H1 (cell line): ENCODE measurements around the gene BAHD1. TPM values are rescaled to one million over a fixed set of nuclear protein-coding genes. Genes with fewer than 3 reads are reported as not detected.

Experiments used
- CTCF ChIA-PET: fragments of 300-600 bp; sonication (Branson Sonifier 250); formaldehyde crosslinking; loops from one replicate; lab custom pipeline; 2021; ENCODE audit not compliant: partially characterized antibody; lab: Charles Lee
- POLR2A ChIA-PET: fragments of 300-600 bp; sonication (Branson Sonifier 250); formaldehyde crosslinking; loops from one replicate; lab custom pipeline; 2021; ENCODE audit warnings: inconsistent platforms; ENCODE audit not compliant: partially characterized antibody; lab: Charles Lee
- DNase-seq, 2 experiments: peaks; one replicate each; pipeline versions ENCODE4 v3.0.0 to v3.0.0-alpha.2; 2010 to 2022; ENCODE audit warnings: low spot score in 2 of 2, low read depth in 1 of 2, mixed read lengths in 1 of 2
- FAIRE-seq: peaks from 2 replicates; lab custom pipeline; 2011; peaks lifted over from hg19 to GRCh38; lab: Jason Lieb, UNC
- H2AFZ ChIP-seq: 2 replicates; pipeline ENCODE4 v1.8.1; 2012; ENCODE audit warnings: low read length, inconsistent platforms
- H2AK5ac ChIP-seq: 2 replicates; pipeline ENCODE4 v1.6.1; 2013; ENCODE audit warnings: low read depth, low read length
- H2BK120ac ChIP-seq: replicated peaks from 2 replicates; pipeline ENCODE3; 2013; ENCODE audit warnings: low read depth, low read length, inconsistent platforms
- H2BK12ac ChIP-seq: 2 replicates; pipeline ENCODE4 v1.6.1; 2013; ENCODE audit warnings: low read depth, low read length
- H2BK15ac ChIP-seq: 2 replicates; pipeline ENCODE4 v1.6.1; 2013; ENCODE audit warnings: low read length
- H2BK20ac ChIP-seq: 2 replicates; pipeline ENCODE4 v1.6.1; 2013; ENCODE audit warnings: low read length
- H2BK5ac ChIP-seq: 2 replicates; pipeline ENCODE4 v1.6.1; 2013; ENCODE audit warnings: low read depth, low read length
- H3K14ac ChIP-seq: 2 replicates; pipeline ENCODE4 v1.6.1; 2013; ENCODE audit warnings: inconsistent platforms; ENCODE audit not compliant: insufficient read length
- H3K18ac ChIP-seq: 2 replicates; pipeline ENCODE4 v1.6.1; 2013; ENCODE audit warnings: low read length; ENCODE audit errors: extremely low read depth
- H3K23ac ChIP-seq: 2 replicates; pipeline ENCODE4 v1.6.1; 2013; ENCODE audit warnings: inconsistent platforms; ENCODE audit not compliant: insufficient read length
- H3K23me2 ChIP-seq: 2 replicates; pipeline ENCODE4 v1.6.1; 2013; ENCODE audit warnings: low read depth, low read length
- H3K27ac ChIP-seq: 2 replicates; pipeline ENCODE4 v1.6.1; 2011; ENCODE audit warnings: low read depth, low read length, inconsistent platforms
- H3K27me3 ChIP-seq, 4 experiments: replicated peaks in 1 of 4; 1 replicate in 1 of 4; 2 replicates in 3 of 4; pipeline versions ENCODE4 v1.6.1 to v1.8.1; 2011 to 2013; ENCODE audit warnings: low read length in 3 of 4, mild to moderate bottlenecking in 3 of 4, inconsistent platforms in 2 of 4, mixed read lengths in 2 of 4, moderate library complexity in 1 of 4; ENCODE audit not compliant: control insufficient read depth in 3 of 4, insufficient read depth in 3 of 4; ENCODE audit errors: extremely low read depth in 1 of 4
- H3K36me3 ChIP-seq, 4 experiments: 2 replicates each; pipeline versions ENCODE4 v1.6.1 to v1.8.1; 2011 to 2013; ENCODE audit warnings: mild to moderate bottlenecking in 4 of 4, low read length in 3 of 4, moderate library complexity in 2 of 4, control low read depth in 1 of 4, inconsistent platforms in 1 of 4; ENCODE audit not compliant: insufficient read depth in 4 of 4, control insufficient read depth in 2 of 4
- H3K4ac ChIP-seq: replicated peaks from 2 replicates; pipeline ENCODE3; 2013; ENCODE audit warnings: low read length, low read depth, mixed read lengths, inconsistent platforms; ENCODE audit not compliant: insufficient read length
- H3K4me1 ChIP-seq, 4 experiments: replicated peaks in 1 of 4; 1 replicate in 1 of 4; 2 replicates in 3 of 4; pipeline versions ENCODE4 v1.6.1 to v1.8.1; 2011 to 2013; ENCODE audit warnings: low read length in 3 of 4, inconsistent platforms in 2 of 4, mixed read lengths in 1 of 4; ENCODE audit not compliant: insufficient read depth in 4 of 4, control insufficient read depth in 3 of 4
- H3K4me2 ChIP-seq, 2 experiments: 2 replicates each; pipeline versions ENCODE4 v1.6.1 to v1.8.1; 2011 to 2013; ENCODE audit warnings: low read depth in 2 of 2, low read length in 2 of 2, control low read depth in 1 of 2, inconsistent platforms in 1 of 2, mild to moderate bottlenecking in 1 of 2; ENCODE audit not compliant: insufficient read depth in 1 of 2
- H3K4me3 ChIP-seq, 4 experiments: fragments of 200-600, 300-600 bp in 1 of 4; sonication (generic), shearing (Covaris generic), sonication (Bioruptor Twin) in 1 of 4; 2 replicates each; pipeline versions ENCODE4 v1.5.1 to v1.8.1; 2011 to 2016; ENCODE audit warnings: low read length in 4 of 4, low read depth in 3 of 4, control low read depth in 2 of 4, inconsistent platforms in 2 of 4, mild to moderate bottlenecking in 2 of 4, mixed read lengths in 1 of 4, moderate library complexity in 1 of 4; ENCODE audit not compliant: insufficient read depth in 2 of 4; ENCODE audit errors: extremely low read depth in 1 of 4
- H3K56ac ChIP-seq: replicated peaks from 2 replicates; pipeline ENCODE3; 2013; ENCODE audit warnings: low read depth, mild to moderate bottlenecking, mixed read lengths, low read length, inconsistent platforms; ENCODE audit not compliant: insufficient read length
- H3K79me1 ChIP-seq: 2 replicates; pipeline ENCODE4 v1.6.1; 2013; ENCODE audit warnings: low read depth, low read length, control low read depth
- H3K79me2 ChIP-seq, 2 experiments: 2 replicates each; pipeline versions ENCODE4 v1.6.1 to v1.8.1; 2012 to 2013; ENCODE audit warnings: low read length in 2 of 2, mild to moderate bottlenecking in 2 of 2, inconsistent platforms in 1 of 2; ENCODE audit not compliant: insufficient read depth in 2 of 2, control insufficient read depth in 1 of 2
- H3K9ac ChIP-seq, 4 experiments: replicated peaks in 1 of 4; 1 replicate in 1 of 4; 2 replicates in 3 of 4; pipeline versions ENCODE4 v1.6.1 to v1.8.1; 2011 to 2013; ENCODE audit warnings: low read depth in 3 of 4, low read length in 3 of 4, control low read depth in 2 of 4, mild to moderate bottlenecking in 2 of 4, moderate library complexity in 2 of 4, inconsistent platforms in 1 of 4; ENCODE audit errors: extremely low read depth in 1 of 4
- H3K9me3 ChIP-seq, 2 experiments: 2 replicates each; pipeline versions ENCODE4 v1.6.1 to v1.8.1; 2012 to 2013; ENCODE audit warnings: mild to moderate bottlenecking in 2 of 2, moderate library complexity in 2 of 2, control low read depth in 1 of 2, inconsistent platforms in 1 of 2, low read depth in 1 of 2, low read length in 1 of 2, mixed read lengths in 1 of 2; ENCODE audit not compliant: insufficient read depth in 2 of 2
- H4K20me1 ChIP-seq, 2 experiments: replicated peaks in 1 of 2; 2 replicates each; pipeline versions ENCODE3 to v1.8.1; 2011 to 2013; ENCODE audit warnings: inconsistent platforms in 2 of 2, low read length in 2 of 2, mild to moderate bottlenecking in 1 of 2; ENCODE audit not compliant: insufficient read depth in 2 of 2, control insufficient read depth in 1 of 2
- H4K5ac ChIP-seq: 2 replicates; pipeline ENCODE4 v1.6.1; 2013; ENCODE audit warnings: low read length, low read depth, mixed read lengths, inconsistent platforms; ENCODE audit not compliant: insufficient read length
- H4K8ac ChIP-seq: 2 replicates; pipeline ENCODE4 v1.8.0; 2013; ENCODE audit warnings: mild to moderate bottlenecking, moderate library complexity, low read length, inconsistent platforms; ENCODE audit not compliant: insufficient read depth; ENCODE audit errors: extremely low read depth
- H4K91ac ChIP-seq: replicated peaks from 2 replicates; pipeline ENCODE3; 2013; ENCODE audit warnings: low read length, mixed read lengths, inconsistent platforms; ENCODE audit not compliant: insufficient read length
- CEBPB ChIP-seq: IDR thresholded peaks from 2 replicates; pipeline ENCODE4 v1.6.1; 2012; ENCODE audit warnings: low read depth, low read length
- CREB1 ChIP-seq: IDR thresholded peaks from 2 replicates; pipeline ENCODE4 v1.6.1; 2012; ENCODE audit warnings: inconsistent platforms
- EP300 ChIP-seq, 2 experiments: IDR thresholded peaks; 1 replicate in 1 of 2; 2 replicates in 1 of 2; pipeline ENCODE4 v1.6.1; 2011 to 2012; ENCODE audit warnings: low read depth in 2 of 2, low read length in 2 of 2, mild to moderate bottlenecking in 2 of 2, borderline replicate concordance in 1 of 2, inconsistent platforms in 1 of 2, moderate library complexity in 1 of 2
- FOSL1 ChIP-seq: IDR thresholded peaks from 2 replicates; pipeline ENCODE4 v1.6.1; 2011; ENCODE audit warnings: mild to moderate bottlenecking, low read depth, low read length, moderate library complexity; ENCODE audit not compliant: insufficient read depth
- JUN ChIP-seq: IDR thresholded peaks from 2 replicates; pipeline ENCODE4 v1.6.1; 2011; ENCODE audit warnings: low read depth, mild to moderate bottlenecking, improper control_type of control experiment, low read length
- SAP30 ChIP-seq: fragments of 300-600 bp; sonication (generic); IDR thresholded peaks from 2 replicates; pipeline ENCODE4 v1.7.1; 2012; ENCODE audit warnings: low read length, moderate library complexity, mild to moderate bottlenecking, inconsistent platforms; ENCODE audit not compliant: insufficient read depth, insufficient replicate concordance
- SIN3A ChIP-seq, 2 experiments: IDR thresholded peaks in 1 of 2; conservative IDR thresholded peaks in 1 of 2; 2 replicates each; pipeline ENCODE4 v1.6.1; 2011 to 2012; ENCODE audit warnings: low read length in 2 of 2, improper control_type of control experiment in 1 of 2, low read depth in 1 of 2, mild to moderate bottlenecking in 1 of 2
- WGBS, 2 experiments: shearing (Covaris generic) in 1 of 2; methylation state at CpG; one replicate each; pipeline versions ENCODE4 v1.1.6 to v1.1.7; 2013 to 2015; ENCODE audit warnings: low lambda C conversion rate in 2 of 2, mixed read lengths in 2 of 2, inconsistent platforms in 1 of 2, low coverage in 1 of 2, missing lambda C conversion rate in 1 of 2; ENCODE audit not compliant: insufficient replicate concordance in 2 of 2, insufficient coverage in 1 of 2, insufficient read length in 1 of 2; ENCODE audit errors: extremely low coverage in 1 of 2, missing lambda C conversion rate in 1 of 2; 5-methylcytosine and 5-hydroxymethylcytosine counted together
- polyA plus RNA-seq, 7 experiments: library from polyadenylated mRNA; depleted of rRNA in 3 of 7; stranded (reverse) in 5 of 7; unstranded in 2 of 7; fragments of >200 nt in 5 of 7; fragments of 200-250 nt in 2 of 7; gene quantifications; 1 replicate in 5 of 7; 2 replicates in 1 of 7; 4 replicates in 1 of 7; pipeline versions ENCODE4 v1.2.1 to v1.2.3, GENCODE V29; 2011 to 2013; ENCODE audit warnings: missing spikeins in 2 of 7, mixed read lengths in 2 of 7
- total RNA-seq: library from RNA; stranded (reverse); fragmentation: NEBNext Ultra II Directional; extraction: Animal tissue kit (Norgen Biotek cat#: 25700); gene quantifications from 2 replicates; pipeline ENCODE4 v1.2.1, GENCODE V29; 2021
- TF ChIP-seq, protein P1 (sequence below): IDR thresholded peaks from 2 replicates; pipeline ENCODE4 v1.6.1; 2011; ENCODE audit warnings: low read length, improper control_type of control experiment

Gene BAHD1
- total and polyA plus RNA-seq, 2 of the 8 experiments (the other 6 are each of a cell fraction or from before 2014, with no cell fraction given) = 15.0 to 38.9 TPM

DNA sequence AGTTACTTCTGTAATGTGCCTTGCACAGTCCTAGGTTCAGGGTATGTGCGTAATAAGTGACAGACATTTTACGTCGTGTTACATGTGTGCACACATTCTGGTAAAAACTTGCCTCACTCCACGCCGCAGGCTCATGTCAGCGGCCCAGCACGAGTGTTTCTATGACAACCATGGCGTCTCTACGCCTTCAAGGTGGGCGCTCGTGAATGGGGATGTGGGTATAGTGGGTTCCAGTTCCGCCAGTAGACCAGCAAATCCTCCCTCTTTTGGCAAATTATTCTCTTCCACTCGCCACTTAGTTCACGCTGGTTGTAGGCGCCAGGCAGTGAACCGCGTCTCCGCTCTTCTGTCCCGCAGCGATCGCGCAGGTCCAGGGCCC is 70.3 kb downstream of the BAHD1 start:
- Histone ChIP-seq H3K9ac (peak overlapping the region in 2 of 4 experiments; percentile 2 to 25; a peak in 3 of 7 replicates), H3K9me3 (no peaks in the 10 kb centered on the region), H4K20me1 (no peaks in the 10 kb centered on the region), H3K23me2 (peaks cover 9% of the 10 kb centered on the region), H2AK5ac (no peak overlapping the region), H3K56ac (no peak overlapping the region), H3K79me2 (no peaks in the 10 kb centered on the region), H2BK120ac (no peak overlapping the region), H4K8ac (peak overlapping the region; percentile 97), H3K14ac (no peak overlapping the region), H2BK12ac (peak overlapping the region; percentile 53; the same call in 1 of the 2 replicates), H3K4ac (no peak overlapping the region), H2BK15ac (peak overlapping the region; percentile 95; the same call in 1 of the 2 replicates), H2BK20ac (no peak overlapping the region), H3K4me3 (peak overlapping the region; percentile 36 to 58 (median 46)), H2AFZ (peak overlapping the region; percentile 21; the same call in 1 of the 2 replicates), H4K91ac (peak overlapping the region; percentile 20), H3K36me3 (no peaks in the 10 kb centered on the region), H3K4me1 (peaks cover 4 to 11% (median 10%) of the 10 kb centered on the region in 4 experiments; a peak in 6 of 7 replicates), H3K27ac (no peak overlapping the region), H3K18ac (peak overlapping the region; percentile 75), H4K5ac (no peak overlapping the region), H3K79me1 (no peaks in the 10 kb centered on the region), H3K27me3 (peaks cover 0 to 32% (median 24%) of the 10 kb centered on the region in 4 experiments; a peak in 6 of 7 replicates), H3K23ac (no peak overlapping the region), H2BK5ac (no peak overlapping the region), H3K4me2 (peak overlapping the region; percentile 80 to 88)
- WGBS, 2 experiments = 38% methylated on average over 18 of the region's 22 CpGs; no CpG with 5 or more reads in 1 of the 2 experiments
- no peak for DNase-seq
- ChIA-PET CTCF (interaction anchor here (3.1 kb wide), 1 partner anchor 41 kb away, joined by 9 read pairs; no protein-coding TSS in a partner anchor), POLR2A (interaction anchor here (1.0 to 1.4 kb wide), 2 partner anchors 68 to 74 kb away, joined by 3 read pairs; no protein-coding TSS in a partner anchor)
- FAIRE-seq = no peak
- TF ChIP-seq CEBPB = no peak
- TF ChIP-seq FOSL1 = no peak
- no peak for TF ChIP-seq EP300 (IDR thresholded peaks at IDR 0.05; ENCODE audit: borderline replicate concordance in 1 of 2, low read depth in 2 of 2, low read length in 2 of 2)
- 0 out of 4 replicates have a peak, but pooled peaks of 1 of the 2 experiments have one; percentile 38 for TF ChIP-seq SIN3A (conservative IDR thresholded peaks at IDR 0.05 in 1 of 2, IDR thresholded peaks at IDR 0.05 in 1 of 2; ENCODE audit: low read depth in 1 of 2, low read length in 2 of 2)
- 0 out of 2 replicates have a peak, but pooled peaks have one; percentile 17 for TF ChIP-seq CREB1
- TF ChIP-seq JUN = no peak
- TF ChIP-seq SAP30 = peak; percentile 41
- TF ChIP-seq, protein P1, sequence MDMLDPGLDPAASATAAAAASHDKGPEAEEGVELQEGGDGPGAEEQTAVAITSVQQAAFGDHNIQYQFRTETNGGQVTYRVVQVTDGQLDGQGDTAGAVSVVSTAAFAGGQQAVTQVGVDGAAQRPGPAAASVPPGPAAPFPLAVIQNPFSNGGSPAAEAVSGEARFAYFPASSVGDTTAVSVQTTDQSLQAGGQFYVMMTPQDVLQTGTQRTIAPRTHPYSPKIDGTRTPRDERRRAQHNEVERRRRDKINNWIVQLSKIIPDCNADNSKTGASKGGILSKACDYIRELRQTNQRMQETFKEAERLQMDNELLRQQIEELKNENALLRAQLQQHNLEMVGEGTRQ = no peak
